Measurements from ENCODE around the gene FTO. TPM values are rescaled to one million over a fixed set of nuclear protein-coding genes. Genes with fewer than 3 reads are reported as not detected.

Gene FTO
- total and polyA plus RNA-seq, 2 of the 13 experiments (the other 11 are each of a cell fraction or from before 2014, with no cell fraction given): 41.6 to 55.8 TPM

DNA sequence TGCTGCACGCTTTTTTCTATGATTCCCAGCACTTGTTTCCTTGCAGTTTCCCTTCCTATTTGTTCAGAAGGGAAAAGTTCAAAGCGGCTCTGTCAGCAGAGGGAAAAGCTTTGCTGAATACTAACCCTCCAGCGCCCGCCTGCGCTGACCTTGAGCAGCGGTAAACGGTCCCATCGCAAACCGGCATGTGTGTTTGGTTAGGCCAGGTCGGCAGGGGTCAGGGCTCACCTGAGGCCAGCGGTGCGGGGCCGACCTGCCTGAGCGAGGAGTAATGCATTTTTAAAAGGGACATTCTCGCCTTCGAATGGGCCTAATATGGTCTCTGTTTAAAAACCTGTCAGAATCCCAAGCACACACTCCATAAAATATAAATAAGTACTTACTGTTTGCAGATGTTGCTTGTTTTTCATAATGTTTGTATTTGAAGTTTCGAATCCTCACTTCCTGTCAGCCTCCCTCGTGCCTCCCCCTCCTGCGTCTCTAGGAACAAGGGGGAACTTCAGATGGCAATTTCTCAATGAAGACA is 472.5 kb downstream of the FTO start (continued):
- TF ChIP-seq SCMH1 (CRISPR knock-in tag; IDR thresholded peaks at IDR 0.05; ENCODE audit: borderline replicate concordance) (no peak), ETS1 (CRISPR knock-in tag; IDR thresholded peaks at IDR 0.05) (no peak), REST (IDR thresholded peaks at IDR 0.05; ENCODE audit: borderline replicate concordance in 1 of 2, low read depth in 1 of 2, low read length in 2 of 2) (peak in 1 of 2 experiments; percentile 72; a peak in 1 of 4 replicates), NFYB (CRISPR knock-in tag; IDR thresholded peaks at IDR 0.05) (peak; percentile 28; the same call in 1 of the 2 replicates), CREM (IDR thresholded peaks at IDR 0.05) (no peak; the same call in none of the 2 replicates), CREM (CRISPR knock-in tag; IDR thresholded peaks at IDR 0.05) (no peak), ZNF160 (CRISPR knock-in tag; IDR thresholded peaks at IDR 0.05) (peak; percentile 91), SMYD3 (CRISPR knock-in tag; IDR thresholded peaks at IDR 0.05) (peak; percentile 59; the same call in 1 of the 2 replicates), SRSF9 (IDR thresholded peaks at IDR 0.05; ENCODE audit: borderline replicate concordance, insufficient read depth, low read depth, low read length, poor library complexity, severe bottlenecking) (no peak), PLSCR1 (CRISPR knock-in tag; IDR thresholded peaks at IDR 0.05; ENCODE audit: borderline replicate concordance) (no peak), NONO (IDR thresholded peaks at IDR 0.05) (no peak), NONO (CRISPR knock-in tag; conservative IDR thresholded peaks at IDR 0.05) (peak; percentile 79; the same call in 1 of the 2 replicates)
- TF ChIP-seq, protein P1, sequence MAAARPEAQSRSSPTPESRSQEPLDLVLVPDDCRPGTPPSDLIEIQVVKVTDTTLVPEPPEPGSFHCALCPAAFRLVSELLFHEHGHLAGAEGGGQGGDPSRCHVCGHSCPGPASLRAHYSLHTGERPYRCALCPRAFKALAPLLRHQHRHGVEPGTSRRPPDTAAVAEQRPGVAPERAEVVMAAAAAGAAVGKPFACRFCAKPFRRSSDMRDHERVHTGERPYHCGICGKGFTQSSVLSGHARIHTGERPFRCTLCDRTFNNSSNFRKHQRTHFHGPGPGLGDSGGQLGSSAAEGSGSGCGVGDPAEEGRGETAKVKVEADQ (CRISPR knock-in tag; IDR thresholded peaks at IDR 0.05; ENCODE audit: borderline replicate concordance): peak; percentile 85
- TF ChIP-seq, protein P2, sequence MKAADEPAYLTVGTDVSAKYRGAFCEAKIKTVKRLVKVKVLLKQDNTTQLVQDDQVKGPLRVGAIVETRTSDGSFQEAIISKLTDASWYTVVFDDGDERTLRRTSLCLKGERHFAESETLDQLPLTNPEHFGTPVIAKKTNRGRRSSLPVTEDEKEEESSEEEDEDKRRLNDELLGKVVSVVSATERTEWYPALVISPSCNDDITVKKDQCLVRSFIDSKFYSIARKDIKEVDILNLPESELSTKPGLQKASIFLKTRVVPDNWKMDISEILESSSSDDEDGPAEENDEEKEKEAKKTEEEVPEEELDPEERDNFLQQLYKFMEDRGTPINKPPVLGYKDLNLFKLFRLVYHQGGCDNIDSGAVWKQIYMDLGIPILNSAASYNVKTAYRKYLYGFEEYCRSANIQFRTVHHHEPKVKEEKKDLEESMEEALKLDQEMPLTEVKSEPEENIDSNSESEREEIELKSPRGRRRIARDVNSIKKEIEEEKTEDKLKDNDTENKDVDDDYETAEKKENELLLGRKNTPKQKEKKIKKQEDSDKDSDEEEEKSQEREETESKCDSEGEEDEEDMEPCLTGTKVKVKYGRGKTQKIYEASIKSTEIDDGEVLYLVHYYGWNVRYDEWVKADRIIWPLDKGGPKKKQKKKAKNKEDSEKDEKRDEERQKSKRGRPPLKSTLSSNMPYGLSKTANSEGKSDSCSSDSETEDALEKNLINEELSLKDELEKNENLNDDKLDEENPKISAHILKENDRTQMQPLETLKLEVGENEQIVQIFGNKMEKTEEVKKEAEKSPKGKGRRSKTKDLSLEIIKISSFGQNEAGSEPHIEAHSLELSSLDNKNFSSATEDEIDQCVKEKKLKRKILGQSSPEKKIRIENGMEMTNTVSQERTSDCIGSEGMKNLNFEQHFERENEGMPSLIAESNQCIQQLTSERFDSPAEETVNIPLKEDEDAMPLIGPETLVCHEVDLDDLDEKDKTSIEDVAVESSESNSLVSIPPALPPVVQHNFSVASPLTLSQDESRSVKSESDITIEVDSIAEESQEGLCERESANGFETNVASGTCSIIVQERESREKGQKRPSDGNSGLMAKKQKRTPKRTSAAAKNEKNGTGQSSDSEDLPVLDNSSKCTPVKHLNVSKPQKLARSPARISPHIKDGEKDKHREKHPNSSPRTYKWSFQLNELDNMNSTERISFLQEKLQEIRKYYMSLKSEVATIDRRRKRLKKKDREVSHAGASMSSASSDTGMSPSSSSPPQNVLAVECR (CRISPR knock-in tag; IDR thresholded peaks at IDR 0.05; ENCODE audit: borderline replicate concordance): peak; percentile 81; the same call in 1 of the 2 replicates
